ENCODE results near the gene NHP2. TPM values are rescaled to one million over a fixed set of nuclear protein-coding genes. Genes with fewer than 3 reads are reported as not detected.
"Not testable (repeated sequence)": the region's sequence is repeated elsewhere in the genome, so short reads cannot be mapped to it uniquely, and the experiment has no call there.

Gene NHP2
- total and polyA plus RNA-seq, 8 donors = 4.0 to 182 (median 82.6) TPM

DNA sequence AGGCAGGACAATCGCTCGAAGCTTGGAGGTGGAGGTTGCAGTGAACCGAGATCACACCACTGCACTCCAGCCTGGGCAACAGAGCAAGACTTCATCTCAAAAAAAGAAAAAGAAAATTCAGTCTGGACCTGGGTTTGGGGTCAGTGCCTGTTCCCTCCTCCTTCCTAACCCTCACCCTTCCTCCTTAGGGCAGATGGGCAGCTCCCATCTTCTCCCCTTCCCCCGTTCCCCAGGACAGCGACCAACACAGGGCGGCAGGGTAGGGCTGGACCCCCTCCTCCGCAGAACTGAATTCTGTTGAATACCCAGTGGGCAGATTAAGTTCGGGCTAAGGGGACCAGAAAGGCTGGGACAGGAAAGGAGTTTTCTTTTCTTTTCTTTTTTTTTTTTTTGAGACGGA, 24.4 kb downstream of the NHP2 start:
- Histone ChIP-seq H3K4me3 (no peak overlapping the region), H3K27ac (no peak overlapping the region), H3K9me3 (no peaks in the 10 kb centered on the region), H3K4me1 (peaks cover 10 to 34% (median 25%) of the 10 kb centered on the region in 4 donors), H3K36me3 (peaks cover 5 to 12% (median 10%) of the 10 kb centered on the region in 4 donors), H3K27me3 (no peaks in the 10 kb centered on the region)
- intact Hi-C loops (cut with DNase I; ENCODE audit: low total_unique reads) = no loop called here
- DNase-seq = no peak
- WGBS, 5 donors = 90 to 96% (median 94%) methylated on average over 8 to 9 of the region's 9 CpGs
- no peak for TF ChIP-seq POLR2A (IDR thresholded peaks at IDR 0.05)
- TF ChIP-seq EP300 (IDR thresholded peaks at IDR 0.05) = no peak
- TF ChIP-seq POLR2AphosphoS5 (IDR thresholded peaks at IDR 0.05) = no peak
- TF ChIP-seq, protein P1, sequence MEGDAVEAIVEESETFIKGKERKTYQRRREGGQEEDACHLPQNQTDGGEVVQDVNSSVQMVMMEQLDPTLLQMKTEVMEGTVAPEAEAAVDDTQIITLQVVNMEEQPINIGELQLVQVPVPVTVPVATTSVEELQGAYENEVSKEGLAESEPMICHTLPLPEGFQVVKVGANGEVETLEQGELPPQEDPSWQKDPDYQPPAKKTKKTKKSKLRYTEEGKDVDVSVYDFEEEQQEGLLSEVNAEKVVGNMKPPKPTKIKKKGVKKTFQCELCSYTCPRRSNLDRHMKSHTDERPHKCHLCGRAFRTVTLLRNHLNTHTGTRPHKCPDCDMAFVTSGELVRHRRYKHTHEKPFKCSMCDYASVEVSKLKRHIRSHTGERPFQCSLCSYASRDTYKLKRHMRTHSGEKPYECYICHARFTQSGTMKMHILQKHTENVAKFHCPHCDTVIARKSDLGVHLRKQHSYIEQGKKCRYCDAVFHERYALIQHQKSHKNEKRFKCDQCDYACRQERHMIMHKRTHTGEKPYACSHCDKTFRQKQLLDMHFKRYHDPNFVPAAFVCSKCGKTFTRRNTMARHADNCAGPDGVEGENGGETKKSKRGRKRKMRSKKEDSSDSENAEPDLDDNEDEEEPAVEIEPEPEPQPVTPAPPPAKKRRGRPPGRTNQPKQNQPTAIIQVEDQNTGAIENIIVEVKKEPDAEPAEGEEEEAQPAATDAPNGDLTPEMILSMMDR (IDR thresholded peaks at IDR 0.05) = no peak

DNA sequence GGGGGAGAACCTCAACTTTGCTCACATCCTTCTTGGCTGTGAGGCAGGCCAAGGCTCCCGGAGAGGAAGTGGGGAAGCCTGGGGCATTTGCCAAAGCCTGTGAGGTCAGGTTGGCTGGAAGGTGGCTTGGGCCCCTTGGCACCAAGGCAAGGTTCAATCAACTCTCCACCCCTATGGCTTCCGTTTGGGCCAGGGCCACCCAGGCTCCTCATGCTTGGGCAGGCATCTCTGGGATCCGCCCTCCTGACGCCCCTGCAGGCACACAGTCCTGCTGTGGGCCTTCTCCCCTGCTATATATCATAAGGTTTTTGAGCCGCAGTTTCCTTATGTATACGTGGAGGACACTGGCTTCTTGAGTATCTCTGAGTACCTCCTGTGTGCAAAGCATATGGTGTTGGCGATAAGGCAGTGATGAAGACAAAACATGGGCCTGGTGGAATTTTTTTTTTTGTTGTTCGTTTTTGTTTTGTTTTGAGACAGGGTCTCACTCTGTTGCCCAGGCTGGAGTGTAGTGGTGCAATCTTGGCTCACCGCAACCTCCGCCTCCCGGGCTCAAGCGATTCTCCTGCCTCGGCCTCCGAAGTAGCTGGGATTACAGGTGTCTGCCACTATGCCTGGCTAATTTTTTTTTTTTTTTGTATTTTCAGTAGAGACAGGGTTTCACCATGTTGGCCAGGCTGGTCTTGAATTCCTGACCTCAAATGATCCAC, 26.2 kb downstream of the NHP2 start:
- DNase-seq; intact Hi-C loops (cut with DNase I; ENCODE audit: low total_unique reads); H3K27me3 ChIP-seq; H3K27ac ChIP-seq; H3K36me3 ChIP-seq; H3K4me3 ChIP-seq; H3K9me3 ChIP-seq: not testable (repeated sequence)
- 75 to 79% (median 76%) methylated on average over 13 to 14 of the region's 14 CpGs for WGBS, 5 donors
- H3K4me1 ChIP-seq = peaks cover 10 to 43% (median 33%) of the 10 kb centered on the region in 4 donors

DNA sequence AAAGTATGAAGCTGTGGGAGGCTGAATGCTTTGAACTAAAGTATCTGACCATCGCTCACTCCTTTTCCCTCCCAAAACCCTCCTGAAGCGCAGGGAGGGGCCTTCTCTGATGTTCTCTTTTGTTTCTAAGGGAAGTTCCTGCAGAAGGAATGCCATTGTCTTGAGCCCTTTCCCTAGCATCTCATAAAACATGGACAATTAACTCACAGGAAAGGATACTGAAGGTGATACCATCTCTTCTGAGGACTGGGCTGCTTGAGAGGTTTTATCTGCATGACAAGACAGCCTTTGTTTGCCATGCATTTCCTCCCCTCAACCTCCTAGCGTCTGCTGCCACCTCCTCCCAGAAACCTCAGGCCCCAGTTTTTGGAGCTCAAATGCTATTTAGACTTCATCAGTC, 27.1 kb downstream of the NHP2 start:
- H3K27ac ChIP-seq = no peak overlapping the region
- peaks cover 6 to 42% (median 31%) of the 10 kb centered on the region in 4 donors for H3K4me1 ChIP-seq
- WGBS, 5 donors = 72 to 89% (median 79%) methylated on average over 3 of the region's 3 CpGs
- no peak for DNase-seq
- TF ChIP-seq, protein P1 (IDR thresholded peaks at IDR 0.05) = no peak
- TF ChIP-seq POLR2A (IDR thresholded peaks at IDR 0.05) = no peak
- no peak for TF ChIP-seq EP300 (IDR thresholded peaks at IDR 0.05)
- TF ChIP-seq POLR2AphosphoS5 (IDR thresholded peaks at IDR 0.05) = no peak
- H3K9me3 ChIP-seq = no peaks in the 10 kb centered on the region
- no peak overlapping the region for H3K4me3 ChIP-seq
- intact Hi-C loops (cut with DNase I; ENCODE audit: low total_unique reads) = no loop called here
- H3K36me3 ChIP-seq = peaks cover 0 to 8% (median 2%) of the 10 kb centered on the region in 4 donors
- H3K27me3 ChIP-seq = peaks cover 0 to 6% (median 0%) of the 10 kb centered on the region in 3 donors

DNA sequence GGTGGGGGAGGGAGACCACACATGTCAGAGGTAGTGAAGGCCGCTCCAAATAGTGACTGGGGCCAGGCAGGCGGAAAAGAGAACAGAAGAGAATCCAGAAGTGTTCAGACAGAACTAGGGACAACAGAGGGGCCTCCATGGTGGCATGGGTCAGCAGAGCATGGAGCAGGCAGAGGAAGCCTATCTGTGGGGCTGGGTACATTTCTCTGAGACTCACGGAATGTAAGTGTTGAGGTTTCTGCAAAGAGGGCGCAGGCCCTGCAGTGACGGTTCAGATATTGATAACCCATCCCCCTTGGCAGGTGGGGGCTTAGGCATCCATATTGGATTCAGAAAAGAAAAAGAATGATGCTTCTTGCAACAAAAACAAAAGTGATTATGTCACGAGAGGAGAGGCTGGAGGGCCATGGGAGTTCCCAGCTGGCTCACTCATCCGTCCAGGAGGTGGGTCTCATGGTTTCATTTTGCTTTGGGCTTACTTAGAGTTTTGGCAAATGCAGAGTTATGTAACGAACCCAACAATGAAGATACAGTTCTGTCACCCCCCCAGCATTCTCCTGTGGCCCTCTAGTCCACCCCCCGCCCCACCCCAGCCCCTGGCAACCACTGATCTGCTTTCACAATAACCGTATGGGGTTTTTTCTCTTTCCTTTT, 28.3 kb downstream of the NHP2 start:
- Histone ChIP-seq H3K36me3 (peaks cover 0 to 10% (median 2%) of the 10 kb centered on the region in 4 donors), H3K9me3 (no peaks in the 10 kb centered on the region), H3K27me3 (peaks cover 0 to 10% (median 0%) of the 10 kb centered on the region in 3 donors), H3K27ac (no peak overlapping the region), H3K4me1 (peaks cover 12 to 50% (median 37%) of the 10 kb centered on the region in 4 donors), H3K4me3 (no peak overlapping the region)
- 77 to 90% (median 86%) methylated on average over 10 of the region's 10 CpGs for WGBS, 5 donors
- intact Hi-C loops (cut with DNase I; ENCODE audit: low total_unique reads) = no loop called here
- TF ChIP-seq EP300 (IDR thresholded peaks at IDR 0.05) (no peak), POLR2A (IDR thresholded peaks at IDR 0.05) (no peak), POLR2AphosphoS5 (IDR thresholded peaks at IDR 0.05) (no peak)
- TF ChIP-seq, protein P1 (IDR thresholded peaks at IDR 0.05) = no peak
- DNase-seq = no peak
